ENCODE measurements around the gene TOP1.

DNA sequence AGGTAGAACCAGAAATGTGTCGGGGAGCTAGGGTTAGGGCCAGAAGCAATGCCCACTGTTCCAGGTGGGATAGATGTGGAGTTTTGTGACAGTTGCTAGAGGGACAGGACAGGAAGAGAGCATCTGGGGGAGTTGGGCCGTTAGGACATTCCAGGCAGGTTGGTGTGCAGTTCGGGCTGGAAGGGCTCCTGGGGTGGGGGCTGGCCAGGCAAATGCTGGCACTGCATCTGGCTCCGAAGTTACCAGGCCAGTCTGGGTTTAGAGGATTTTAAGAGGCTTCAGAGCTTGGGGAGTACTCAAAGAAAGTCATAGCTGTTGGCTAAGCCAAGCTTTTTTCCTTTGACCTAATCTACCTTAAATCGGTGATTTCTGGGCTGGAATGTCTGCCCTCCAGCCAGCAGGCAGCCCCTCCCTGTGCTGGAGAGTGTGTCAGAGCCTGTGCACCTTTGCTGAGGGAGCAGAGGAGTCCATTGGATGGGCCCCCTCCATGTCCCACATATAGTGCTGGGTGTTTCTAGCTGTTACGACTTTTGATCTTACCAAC lies 129.5 kb downstream of the TOP1 start:
- TF ChIP-seq POLR2A (IDR thresholded peaks at IDR 0.05; ENCODE audit: low read depth): no peak
- TF ChIP-seq, protein P1, sequence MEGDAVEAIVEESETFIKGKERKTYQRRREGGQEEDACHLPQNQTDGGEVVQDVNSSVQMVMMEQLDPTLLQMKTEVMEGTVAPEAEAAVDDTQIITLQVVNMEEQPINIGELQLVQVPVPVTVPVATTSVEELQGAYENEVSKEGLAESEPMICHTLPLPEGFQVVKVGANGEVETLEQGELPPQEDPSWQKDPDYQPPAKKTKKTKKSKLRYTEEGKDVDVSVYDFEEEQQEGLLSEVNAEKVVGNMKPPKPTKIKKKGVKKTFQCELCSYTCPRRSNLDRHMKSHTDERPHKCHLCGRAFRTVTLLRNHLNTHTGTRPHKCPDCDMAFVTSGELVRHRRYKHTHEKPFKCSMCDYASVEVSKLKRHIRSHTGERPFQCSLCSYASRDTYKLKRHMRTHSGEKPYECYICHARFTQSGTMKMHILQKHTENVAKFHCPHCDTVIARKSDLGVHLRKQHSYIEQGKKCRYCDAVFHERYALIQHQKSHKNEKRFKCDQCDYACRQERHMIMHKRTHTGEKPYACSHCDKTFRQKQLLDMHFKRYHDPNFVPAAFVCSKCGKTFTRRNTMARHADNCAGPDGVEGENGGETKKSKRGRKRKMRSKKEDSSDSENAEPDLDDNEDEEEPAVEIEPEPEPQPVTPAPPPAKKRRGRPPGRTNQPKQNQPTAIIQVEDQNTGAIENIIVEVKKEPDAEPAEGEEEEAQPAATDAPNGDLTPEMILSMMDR (IDR thresholded peaks at IDR 0.05): no peak
